Nephron (organoid): ENCODE data around the gene XXYLT1.
A peak's percentile ranks its signal among the peaks of the same experiment; 100 is the strongest.

Experiments used
- H3K27ac Mint-ChIP-seq, 3 experiments: 2 replicates each; pipeline ENCODE4 v1.8.0; 2020; ENCODE audit warnings: mixed read lengths in 3 of 3, mild to moderate bottlenecking in 2 of 3, moderate library complexity in 1 of 3
- H3K27me3 Mint-ChIP-seq: 2 replicates; pipeline ENCODE4 v1.8.0; 2021; ENCODE audit warnings: low read depth, mild to moderate bottlenecking, moderate library complexity, mixed read lengths
- H3K36me3 Mint-ChIP-seq: 2 replicates; pipeline ENCODE4 v1.8.0; 2020; ENCODE audit warnings: low read depth, mixed read lengths
- H3K4me1 Mint-ChIP-seq: 2 replicates; pipeline ENCODE4 v1.8.0; 2020; ENCODE audit warnings: mixed read lengths
- H3K4me3 Mint-ChIP-seq, 3 experiments: 2 replicates each; pipeline ENCODE4 v1.8.0; 2020; ENCODE audit warnings: mild to moderate bottlenecking in 3 of 3, mixed read lengths in 3 of 3, moderate library complexity in 2 of 3
- H3K9me3 Mint-ChIP-seq: 2 replicates; pipeline ENCODE4 v1.8.0; 2020; ENCODE audit warnings: mixed read lengths
- TF ChIP-seq, protein P1 (sequence below), 3 experiments: fragments of 200-600 bp; sonication (generic); IDR thresholded peaks; one replicate each; pipeline ENCODE4 v1.5.0; 2021; ENCODE audit warnings: antibody characterized with exemption in 3 of 3; ENCODE audit not compliant: unreplicated experiment in 3 of 3

The XXYLT1 gene

DNA sequence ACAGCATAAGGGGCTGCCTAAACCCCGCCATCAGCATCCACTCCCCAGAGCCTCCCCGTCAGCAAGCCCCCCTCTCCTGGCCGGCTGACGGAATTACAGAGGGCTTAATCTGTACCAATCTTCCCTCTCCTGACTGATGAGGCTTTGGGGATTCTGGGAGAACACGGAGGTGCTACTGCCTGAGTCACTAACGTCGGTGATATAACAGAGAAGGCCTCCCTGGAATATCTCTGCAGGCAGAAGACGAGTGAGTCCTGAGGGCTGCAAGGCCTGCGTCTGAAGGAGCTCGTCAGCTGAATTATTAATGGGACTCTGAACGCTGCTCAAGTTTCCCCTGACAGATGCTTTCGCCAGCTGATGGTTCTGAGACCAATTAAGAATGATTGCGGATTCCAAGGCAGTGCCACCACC, 147.7 kb downstream of the XXYLT1 start:
- peak overlapping the region in 1 of 3 experiments; percentile 17 for H3K4me3 Mint-ChIP-seq
- TF ChIP-seq, protein P1, sequence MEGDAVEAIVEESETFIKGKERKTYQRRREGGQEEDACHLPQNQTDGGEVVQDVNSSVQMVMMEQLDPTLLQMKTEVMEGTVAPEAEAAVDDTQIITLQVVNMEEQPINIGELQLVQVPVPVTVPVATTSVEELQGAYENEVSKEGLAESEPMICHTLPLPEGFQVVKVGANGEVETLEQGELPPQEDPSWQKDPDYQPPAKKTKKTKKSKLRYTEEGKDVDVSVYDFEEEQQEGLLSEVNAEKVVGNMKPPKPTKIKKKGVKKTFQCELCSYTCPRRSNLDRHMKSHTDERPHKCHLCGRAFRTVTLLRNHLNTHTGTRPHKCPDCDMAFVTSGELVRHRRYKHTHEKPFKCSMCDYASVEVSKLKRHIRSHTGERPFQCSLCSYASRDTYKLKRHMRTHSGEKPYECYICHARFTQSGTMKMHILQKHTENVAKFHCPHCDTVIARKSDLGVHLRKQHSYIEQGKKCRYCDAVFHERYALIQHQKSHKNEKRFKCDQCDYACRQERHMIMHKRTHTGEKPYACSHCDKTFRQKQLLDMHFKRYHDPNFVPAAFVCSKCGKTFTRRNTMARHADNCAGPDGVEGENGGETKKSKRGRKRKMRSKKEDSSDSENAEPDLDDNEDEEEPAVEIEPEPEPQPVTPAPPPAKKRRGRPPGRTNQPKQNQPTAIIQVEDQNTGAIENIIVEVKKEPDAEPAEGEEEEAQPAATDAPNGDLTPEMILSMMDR (IDR thresholded peaks at IDR 0.05; ENCODE audit: unreplicated experiment in 3 of 3) = peak in 1 of 3 experiments; percentile 23
- H3K27me3 Mint-ChIP-seq = no peaks in the 10 kb centered on the region
- H3K27ac Mint-ChIP-seq = peak overlapping the region; percentile 67 to 72 (median 70)
- H3K9me3 Mint-ChIP-seq = no peaks in the 10 kb centered on the region
- H3K4me1 Mint-ChIP-seq = peaks cover 44% of the 10 kb centered on the region
- H3K36me3 Mint-ChIP-seq = no peaks in the 10 kb centered on the region

- H3K4me3 Mint-ChIP-seq = no peak overlapping the region
- no peaks in the 10 kb centered on the region for H3K36me3 Mint-ChIP-seq
- no peaks in the 10 kb centered on the region for H3K27me3 Mint-ChIP-seq
- TF ChIP-seq, protein P1 (IDR thresholded peaks at IDR 0.05; ENCODE audit: unreplicated experiment in 3 of 3) = no peak
- no peaks in the 10 kb centered on the region for H3K9me3 Mint-ChIP-seq
- H3K27ac Mint-ChIP-seq = peak overlapping the region in 1 of 3 experiments; percentile 17
- H3K4me1 Mint-ChIP-seq = peaks cover 52% of the 10 kb centered on the region
Observed at GRCh38 chr3:195122261-195122660, 148.7 kb downstream of the XXYLT1 start.

DNA sequence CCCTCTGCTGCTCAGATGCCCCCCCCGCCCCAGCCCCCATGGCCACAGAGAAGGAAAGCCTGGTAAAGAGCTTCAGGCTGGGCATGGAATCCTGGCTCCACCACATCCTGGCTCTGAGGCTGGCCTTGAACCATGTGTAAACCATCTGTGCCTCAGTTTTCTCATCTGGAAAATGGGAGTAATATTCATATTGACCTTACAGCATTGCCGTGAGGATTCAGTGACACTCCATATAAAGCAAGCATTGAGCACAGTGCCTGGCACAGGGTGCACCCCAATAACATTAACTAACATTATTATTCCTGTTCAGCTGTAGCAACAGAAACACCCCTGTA, 150.7 kb downstream of the XXYLT1 start:
- no peaks in the 10 kb centered on the region for H3K9me3 Mint-ChIP-seq
- peaks cover 65% of the 10 kb centered on the region for H3K4me1 Mint-ChIP-seq
- H3K36me3 Mint-ChIP-seq = no peaks in the 10 kb centered on the region
- no peak overlapping the region for H3K4me3 Mint-ChIP-seq
- peaks cover 9% of the 10 kb centered on the region for H3K27me3 Mint-ChIP-seq
- H3K27ac Mint-ChIP-seq = peak overlapping the region in 2 of 3 experiments; percentile 75 to 92
- TF ChIP-seq, protein P1 (IDR thresholded peaks at IDR 0.05; ENCODE audit: unreplicated experiment in 3 of 3) = no peak

GRCh38 chr3:195119461-195120266, 151.3 kb downstream of the XXYLT1 start:
- peaks cover 9% of the 10 kb centered on the region for H3K27me3 Mint-ChIP-seq
- peak overlapping the region; percentile 71 to 92 (median 75) for H3K27ac Mint-ChIP-seq
- peak overlapping the region in 1 of 3 experiments; percentile 9 for H3K4me3 Mint-ChIP-seq
- H3K4me1 Mint-ChIP-seq = peaks cover 60% of the 10 kb centered on the region
- TF ChIP-seq, protein P1 (IDR thresholded peaks at IDR 0.05; ENCODE audit: unreplicated experiment in 3 of 3) = no peak
- H3K36me3 Mint-ChIP-seq = no peaks in the 10 kb centered on the region
- H3K9me3 Mint-ChIP-seq = no peaks in the 10 kb centered on the region

DNA sequence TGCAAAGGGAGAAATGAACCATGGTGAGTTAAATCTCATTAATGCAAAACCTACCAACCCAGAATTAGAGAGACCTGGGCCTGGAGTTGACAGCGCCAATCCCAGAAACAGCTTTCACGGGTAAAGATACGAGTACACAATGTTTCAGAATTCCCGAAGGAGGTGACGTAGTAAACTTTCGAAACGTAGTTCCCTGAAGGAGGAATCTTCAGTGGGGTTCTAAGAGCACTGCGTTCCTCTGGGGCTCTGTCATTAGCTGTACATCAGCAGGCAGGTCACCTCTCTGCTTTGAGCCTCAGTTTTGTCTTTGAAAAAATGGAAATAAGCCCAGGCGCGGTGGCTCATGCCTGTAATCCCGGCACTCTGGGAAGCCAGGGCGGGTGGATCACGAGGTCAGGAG, 152.3 kb downstream of the XXYLT1 start:
- Mint-ChIP-seq H3K27ac (no peak overlapping the region), H3K4me3 (no peak overlapping the region)

More for the DNA sequence above, 152.3 kb downstream of the XXYLT1 start:
- no peaks in the 10 kb centered on the region for H3K36me3 Mint-ChIP-seq
- peaks cover 9% of the 10 kb centered on the region for H3K27me3 Mint-ChIP-seq
- H3K9me3 Mint-ChIP-seq = no peaks in the 10 kb centered on the region
- H3K4me1 Mint-ChIP-seq = peaks cover 50% of the 10 kb centered on the region
- TF ChIP-seq, protein P1 (IDR thresholded peaks at IDR 0.05; ENCODE audit: unreplicated experiment in 3 of 3) = no peak
